Fibroblast of skin of left biceps (primary cell): ENCODE measurements around the gene ISLR2.
"Not testable (repeated sequence)": the region's sequence is repeated elsewhere in the genome, so short reads cannot be mapped to it uniquely, and the experiment has no call there.

Experiments
- DNase-seq, 2 experiments: peaks; one replicate each; pipeline ENCODE4 v3.0.0-alpha.2; 2013; ENCODE audit warnings: low read depth in 2 of 2

ISLR2 gene

GRCh38 chr15:74157868-74158827 is 27.8 kb downstream of the ISLR2 start:
- no peak for DNase-seq

GRCh38 chr15:74158855-74159650 is 28.7 kb downstream of the ISLR2 start:
- no peak for DNase-seq

- DNase-seq: no peak
Observed at GRCh38 chr15:74159773-74160172, 29.4 kb downstream of the ISLR2 start.

- DNase-seq: not testable (repeated sequence)
Observed at GRCh38 chr15:74160390-74160789, 30.0 kb downstream of the ISLR2 start.

- not testable (repeated sequence) for DNase-seq
Observed at GRCh38 chr15:74162195-74162536, 31.8 kb downstream of the ISLR2 start.

GRCh38 chr15:74165461-74165860 is 35.1 kb downstream of the ISLR2 start:
- no peak for DNase-seq

GRCh38 chr15:74167891-74168331 is 37.5 kb downstream of the ISLR2 start:
- DNase-seq: no peak

- DNase-seq: no peak
Observed at GRCh38 chr15:74168711-74169126, 38.3 kb downstream of the ISLR2 start.

GRCh38 chr15:74170071-74170844 is 39.9 kb downstream of the ISLR2 start:
- no peak for DNase-seq

GRCh38 chr15:74170875-74171578 is 40.6 kb downstream of the ISLR2 start:
- no peak for DNase-seq

GRCh38 chr15:74171965-74172541 is 41.7 kb downstream of the ISLR2 start:
- DNase-seq: no peak

- peak; percentile 33 to 41 for DNase-seq
Observed at GRCh38 chr15:74172701-74173379, 42.5 kb downstream of the ISLR2 start.

GRCh38 chr15:74173380-74174218 is 43.2 kb downstream of the ISLR2 start, which contains the start of gene ISLR:
Gene ISLR, plus strand, starts transcription at chr15:74173710. Its CDS starts 1,149 bp downstream, at chr15:74174859.
- DNase-seq: peak; percentile 68 to 79

- DNase-seq: peak; percentile 32 to 41
Observed at GRCh38 chr15:74174219-74174957, 44.0 kb downstream of the ISLR2 start.

- no peak for DNase-seq
Observed at GRCh38 chr15:74174958-74175253, 44.5 kb downstream of the ISLR2 start.

GRCh38 chr15:74175271-74176191 is 45.1 kb downstream of the ISLR2 start:
- DNase-seq: no peak
